Aorta (tissue), 5 donors: ENCODE measurements around the gene TOX3. TPM values are rescaled to one million over a fixed set of nuclear protein-coding genes. Genes with fewer than 3 reads are reported as not detected.

Experiments
- ATAC-seq: fragments of 200-7000 bp; cut with Tn5 transposase; one replicate; pipeline ENCODE4 v1.9.1; 2022; ENCODE audit warnings: moderate library complexity; ENCODE audit not compliant: low FRiP score
- DNase-seq, 2 donors: peaks; one replicate each; pipeline ENCODE4 v3.0.0-alpha.2; 2020
- H3K27ac ChIP-seq, 2 donors: one replicate each; pipeline ENCODE4 v1.5.1; 2013; ENCODE audit warnings: low read length in 2 of 2, mild to moderate bottlenecking in 2 of 2, moderate library complexity in 2 of 2, control low read depth in 1 of 2, inconsistent platforms in 1 of 2, low read depth in 1 of 2
- H3K27me3 ChIP-seq, 2 donors: one replicate each; pipeline ENCODE4 v1.6.1; 2013; ENCODE audit warnings: control low read depth in 1 of 2, low read length in 1 of 2, mild to moderate bottlenecking in 1 of 2, moderate library complexity in 1 of 2; ENCODE audit not compliant: insufficient read depth in 2 of 2, control insufficient read depth in 1 of 2
- H3K36me3 ChIP-seq, 2 donors: one replicate each; pipeline ENCODE4 v1.6.1; 2013; ENCODE audit warnings: control low read depth in 1 of 2, low read length in 1 of 2, mild to moderate bottlenecking in 1 of 2; ENCODE audit not compliant: insufficient read depth in 2 of 2, control insufficient read depth in 1 of 2
- H3K4me1 ChIP-seq, 2 donors: one replicate each; pipeline ENCODE4 v1.6.1; 2013; ENCODE audit warnings: low read length in 2 of 2, control low read depth in 1 of 2, mild to moderate bottlenecking in 1 of 2, moderate library complexity in 1 of 2; ENCODE audit not compliant: insufficient read depth in 2 of 2, control insufficient read depth in 1 of 2
- H3K4me3 ChIP-seq, 2 donors: one replicate each; pipeline ENCODE4 v1.5.1; 2013; ENCODE audit warnings: low read length in 2 of 2, control low read depth in 1 of 2, mild to moderate bottlenecking in 1 of 2
- H3K9me3 ChIP-seq: one replicate; pipeline ENCODE4 v1.6.1; 2013; ENCODE audit warnings: mild to moderate bottlenecking, low read length; ENCODE audit not compliant: control insufficient read depth
- WGBS, 2 donors: extraction: QIAGEN DNeasy Blood & Tissue Kit; methylation state at CpG; one replicate each; pipeline ENCODE4 v1.1.7; 2013; 5-methylcytosine and 5-hydroxymethylcytosine counted together
- intact Hi-C, 2 donors: fragments of 100-400 bp; cut with DNase I; formaldehyde crosslinking; loops; one replicate each; pipeline versions ENCODE4 v1.14.2 to v1.15.0; 2022
- polyA plus RNA-seq, 2 donors: library from polyadenylated mRNA; stranded (reverse); fragments of 200-250 nt; gene quantifications; one replicate each; pipeline ENCODE4 v1.2.3, GENCODE V29; 2013
- total RNA-seq, 2 donors: library from RNA; stranded (reverse); fragmentation: NEBNext Ultra II Directional; extraction: Animal tissue kit (Norgen Biotek cat#: 25700); gene quantifications; one replicate each; pipeline ENCODE4 v1.2.1, GENCODE V29; 2021
- donor health status: healthy with polysubstance abuse.
- donor health status: Bipolar disorder and iron deficiency.
- donor health status: DM: no; HTN: no; CAD: no.
- donor health status: DM: no; HTN: no; CAD: no.
- donor health status: DM: yes; HTN: yes; CAD: no.

TOX3 gene
- total and polyA plus RNA-seq, 4 donors: 1.3 TPM; not detected in 3

- Histone ChIP-seq H3K27me3 (no peaks in the 10 kb centered on the region), H3K4me1 (peaks cover 2 to 3% of the 10 kb centered on the region in 2 donors)
Observed at GRCh38 chr16:52546291-52547003, 496 bp downstream of the TOX3 start.

GRCh38 chr16:52545898-52546266 is 1.1 kb downstream of the TOX3 start:
- ATAC-seq: no peak
- H3K27me3 ChIP-seq: no peaks in the 10 kb centered on the region
- intact Hi-C loops: no loop called here

More at GRCh38 chr16:52546291-52547003, 496 bp downstream of the TOX3 start:
- DNase-seq (peak in 1 of 2 donors; percentile 71), ATAC-seq (no peak)
- 1 to 2% methylated on average over 35 to 79 of the region's 79 CpGs for WGBS, 2 donors
- Histone ChIP-seq H3K36me3 (no peaks in the 10 kb centered on the region), H3K27ac (no peak overlapping the region), H3K4me3 (peak overlapping the region; percentile 43 to 46), H3K9me3 (no peaks in the 10 kb centered on the region)
- intact Hi-C loops: no loop called here

DNA sequence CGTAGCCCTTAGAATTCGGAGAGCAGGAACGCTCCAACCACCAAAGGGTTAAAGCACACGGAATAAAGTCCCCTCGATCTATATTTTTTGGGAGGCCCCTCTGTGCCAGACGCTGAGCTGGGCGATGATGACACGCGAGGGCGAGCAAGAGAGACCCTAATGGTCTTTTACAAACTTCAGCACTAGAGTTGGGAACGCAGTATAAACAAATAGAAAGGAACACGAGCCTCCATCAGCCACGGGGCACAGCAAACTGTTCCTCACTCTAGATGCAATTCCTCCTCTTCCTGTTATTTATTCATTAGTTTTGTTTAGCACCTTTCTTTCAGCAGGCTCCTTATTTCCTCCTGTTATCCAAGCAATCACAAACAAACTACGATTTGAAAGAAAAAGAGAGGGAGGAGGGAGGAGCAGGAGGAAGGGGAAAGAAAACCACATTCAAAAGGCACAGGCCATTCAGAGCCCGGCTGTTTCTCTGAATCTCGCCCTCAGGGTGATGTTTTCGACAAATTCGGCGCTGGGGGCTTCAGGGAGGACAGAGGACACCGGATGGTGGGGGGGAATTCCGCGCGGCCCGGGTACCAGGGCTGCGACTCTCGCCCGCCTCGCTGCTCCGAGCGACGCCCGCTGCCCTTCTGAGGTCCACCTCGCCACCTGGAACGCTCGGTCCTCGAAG is 1.6 kb downstream of the TOX3 start:
- DNase-seq (no peak), ATAC-seq (peak; percentile 49)
- 2% methylated on average over 31 to 36 of the region's 36 CpGs for WGBS, 2 donors
- intact Hi-C loops: no loop called here
- Histone ChIP-seq H3K36me3 (no peaks in the 10 kb centered on the region), H3K27ac (no peak overlapping the region), H3K4me3 (peak overlapping the region; percentile 48 to 53), H3K4me1 (peaks cover 2 to 3% of the 10 kb centered on the region in 2 donors), H3K9me3 (no peaks in the 10 kb centered on the region), H3K27me3 (no peaks in the 10 kb centered on the region)

More at GRCh38 chr16:52545898-52546266, 1.1 kb downstream of the TOX3 start:
- Histone ChIP-seq H3K4me3 (no peak overlapping the region), H3K27ac (no peak overlapping the region), H3K36me3 (no peaks in the 10 kb centered on the region), H3K9me3 (no peaks in the 10 kb centered on the region), H3K4me1 (peaks cover 2 to 3% of the 10 kb centered on the region in 2 donors)
- DNase-seq: no peak
- WGBS, 2 donors: 1% methylated on average over 13 to 15 of the region's 15 CpGs

GRCh38 chr16:52544703-52545102 is 2.2 kb downstream of the TOX3 start:
- Histone ChIP-seq H3K27ac (no peak overlapping the region), H3K36me3 (no peaks in the 10 kb centered on the region), H3K27me3 (no peaks in the 10 kb centered on the region), H3K4me3 (peak overlapping the region; percentile 7 to 48), H3K9me3 (no peaks in the 10 kb centered on the region), H3K4me1 (peaks cover 2 to 3% of the 10 kb centered on the region in 2 donors)
- ATAC-seq: no peak
- WGBS, 2 donors: 18 to 24% methylated on average over 2 of the region's 2 CpGs
- intact Hi-C loops: no loop called here
- no peak for DNase-seq

GRCh38 chr16:52543654-52544053 is 3.3 kb downstream of the TOX3 start:
- intact Hi-C loops: no loop called here
- Histone ChIP-seq H3K36me3 (no peaks in the 10 kb centered on the region), H3K4me3 (no peak overlapping the region), H3K9me3 (no peaks in the 10 kb centered on the region), H3K27ac (no peak overlapping the region), H3K4me1 (peaks cover 2 to 3% of the 10 kb centered on the region in 2 donors), H3K27me3 (no peaks in the 10 kb centered on the region)
- no peak for DNase-seq
- 56 to 57% methylated on average over 4 of the region's 4 CpGs for WGBS, 2 donors
- ATAC-seq: no peak

- no peaks in the 10 kb centered on the region for H3K9me3 ChIP-seq
- no peaks in the 10 kb centered on the region for H3K36me3 ChIP-seq
- no peak overlapping the region for H3K4me3 ChIP-seq
- no peak overlapping the region for H3K27ac ChIP-seq
- ATAC-seq (no peak), DNase-seq (no peak)
- intact Hi-C loops: no loop called here
- H3K4me1 ChIP-seq: peaks cover 2 to 3% of the 10 kb centered on the region in 2 donors
- WGBS, 2 donors: 84 to 91% methylated on average over 2 of the region's 2 CpGs
- H3K27me3 ChIP-seq: no peaks in the 10 kb centered on the region
Observed at GRCh38 chr16:52540910-52541309, 6.0 kb downstream of the TOX3 start.

- intact Hi-C loops: no loop called here
- DNase-seq: no peak
- H3K4me1 ChIP-seq: no peaks in the 10 kb centered on the region
- no peak overlapping the region for H3K27ac ChIP-seq
- H3K36me3 ChIP-seq: no peaks in the 10 kb centered on the region
- ATAC-seq: no peak
- H3K4me3 ChIP-seq: no peak overlapping the region
- H3K9me3 ChIP-seq: no peaks in the 10 kb centered on the region
- no peaks in the 10 kb centered on the region for H3K27me3 ChIP-seq
Observed at GRCh38 chr16:52539191-52539590, 7.8 kb downstream of the TOX3 start.

GRCh38 chr16:52538511-52538910 is 8.4 kb downstream of the TOX3 start:
- Histone ChIP-seq H3K9me3 (no peaks in the 10 kb centered on the region), H3K4me3 (no peak overlapping the region), H3K4me1 (no peaks in the 10 kb centered on the region), H3K27me3 (no peaks in the 10 kb centered on the region), H3K27ac (no peak overlapping the region), H3K36me3 (no peaks in the 10 kb centered on the region)
- ATAC-seq (no peak), DNase-seq (no peak)
- WGBS, 2 donors: 49 to 52% methylated on average over 1 of the region's 1 CpG
- intact Hi-C loops: no loop called here

GRCh38 chr16:52537516-52537915 is 9.4 kb downstream of the TOX3 start:
- no peaks in the 10 kb centered on the region for H3K36me3 ChIP-seq
- no peak for DNase-seq
- 46 to 63% methylated on average over 3 of the region's 3 CpGs for WGBS, 2 donors
- intact Hi-C loops: no loop called here
- no peaks in the 10 kb centered on the region for H3K4me1 ChIP-seq
- H3K27ac ChIP-seq: no peak overlapping the region
- no peak overlapping the region for H3K4me3 ChIP-seq
- H3K9me3 ChIP-seq: no peaks in the 10 kb centered on the region
- ATAC-seq: no peak
- no peaks in the 10 kb centered on the region for H3K27me3 ChIP-seq
